HG02943 (cell line): ENCODE results near the gene SLITRK6.
"Not testable (repeated sequence)": the region's sequence is repeated elsewhere in the genome, so short reads cannot be mapped to it uniquely, and the experiment has no call there.

Experiments
- ATAC-seq: cut with Tn5 transposase; IDR thresholded peaks from one replicate; pipeline ENCODE4 v1.9.1; 2021; ENCODE audit warnings: mild to moderate bottlenecking, low read depth, moderate library complexity; ENCODE audit not compliant: unreplicated experiment

SLITRK6 gene

GRCh38 chr13:85799097-85799582 lies at the start of gene SLITRK6:
Gene SLITRK6, minus strand, starts transcription at chr13:85799419. Its CDS starts 2,911 bp downstream, at chr13:85796508.
- ATAC-seq: no peak

GRCh38 chr13:85847012-85847411 lies 47.8 kb upstream of the SLITRK6 start:
- no peak for ATAC-seq

- no peak for ATAC-seq
Observed at GRCh38 chr13:85841427-85841826, 42.2 kb upstream of the SLITRK6 start.

GRCh38 chr13:85833921-85834320 lies 34.7 kb upstream of the SLITRK6 start:
- ATAC-seq: no peak

- ATAC-seq: no peak
Observed at GRCh38 chr13:85828094-85828684, 29.0 kb upstream of the SLITRK6 start.

GRCh38 chr13:85825454-85825853 lies 26.2 kb upstream of the SLITRK6 start:
- no peak for ATAC-seq

GRCh38 chr13:85823832-85824231 lies 24.6 kb upstream of the SLITRK6 start:
- ATAC-seq: no peak

GRCh38 chr13:85819513-85819912 lies 20.3 kb upstream of the SLITRK6 start:
- no peak for ATAC-seq

GRCh38 chr13:85816413-85816812 lies 17.2 kb upstream of the SLITRK6 start:
- no peak for ATAC-seq

GRCh38 chr13:85812282-85812681 lies 13.1 kb upstream of the SLITRK6 start:
- ATAC-seq: no peak

GRCh38 chr13:85808811-85809210 lies 9.6 kb upstream of the SLITRK6 start:
- no peak for ATAC-seq

- ATAC-seq: peak; percentile 75
Observed at GRCh38 chr13:85806553-85807175, 7.4 kb upstream of the SLITRK6 start.

GRCh38 chr13:85798556-85798955 lies 663 bp downstream of the SLITRK6 start:
- no peak for ATAC-seq

GRCh38 chr13:85797311-85797710 lies 1.9 kb downstream of the SLITRK6 start:
- no peak for ATAC-seq

- ATAC-seq: no peak
Observed at GRCh38 chr13:85785205-85785604, 14.0 kb downstream of the SLITRK6 start.

- no peak for ATAC-seq
Observed at GRCh38 chr13:85772367-85772766, 26.9 kb downstream of the SLITRK6 start.

GRCh38 chr13:85771856-85772255 lies 27.4 kb downstream of the SLITRK6 start:
- ATAC-seq: no peak

- no peak for ATAC-seq
Observed at GRCh38 chr13:85768946-85769345, 30.3 kb downstream of the SLITRK6 start.

GRCh38 chr13:85755123-85755522 lies 44.1 kb downstream of the SLITRK6 start:
- ATAC-seq: no peak

GRCh38 chr13:85743201-85743770 lies 55.9 kb downstream of the SLITRK6 start:
- ATAC-seq: not testable (repeated sequence)
